ENCODE results near the gene OPCML.

Gene OPCML

DNA sequence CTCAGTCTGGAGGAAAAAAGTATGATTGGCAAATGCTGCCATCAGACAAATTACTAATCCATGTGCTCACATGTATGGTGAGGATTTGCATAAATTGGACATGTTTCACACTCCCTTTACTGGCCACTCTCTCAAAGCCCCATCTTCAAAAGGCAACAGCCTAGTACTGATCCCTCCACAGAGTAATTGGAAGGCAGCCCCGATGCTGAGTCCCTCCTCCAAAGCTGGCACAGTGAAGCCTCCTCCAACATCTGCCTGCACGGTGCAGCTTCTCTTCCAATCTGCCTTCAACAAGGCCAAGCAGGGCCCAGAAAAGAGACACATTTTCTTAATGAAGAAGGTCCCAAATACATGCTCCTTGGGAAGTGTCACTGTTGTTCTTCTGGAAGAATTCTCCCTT is 350.6 kb downstream of the OPCML start:
- Histone ChIP-seq H3K27me3 (ENCODE audit: control insufficient read depth, low read length) (no peaks in the 10 kb centered on the region), H3K4me3 (ENCODE audit: low read length) (no peak overlapping the region), H3K9me3 (ENCODE audit: control insufficient read depth, insufficient read depth, low read length) (no peaks in the 10 kb centered on the region), H4K20me1 (ENCODE audit: control insufficient read depth, insufficient read depth, low read depth, low read length) (no peaks in the 10 kb centered on the region), H3K79me2 (ENCODE audit: control insufficient read depth, low read length) (no peaks in the 10 kb centered on the region), H3K4me2 (ENCODE audit: low read length) (no peak overlapping the region), H3K27ac (ENCODE audit: low read depth, low read length) (no peak overlapping the region), H3K9me2 (replicated peaks; ENCODE audit: control insufficient read depth, low read length) (no peaks in the 10 kb centered on the region), H3F3A (ENCODE audit: control insufficient read depth, insufficient read depth) (no peaks in the 10 kb centered on the region), H3K4me1 (ENCODE audit: control insufficient read depth, low read length) (no peaks in the 10 kb centered on the region), H3K36me3 (ENCODE audit: control insufficient read depth, low read length) (no peaks in the 10 kb centered on the region)
- TF ChIP-seq, protein P1, sequence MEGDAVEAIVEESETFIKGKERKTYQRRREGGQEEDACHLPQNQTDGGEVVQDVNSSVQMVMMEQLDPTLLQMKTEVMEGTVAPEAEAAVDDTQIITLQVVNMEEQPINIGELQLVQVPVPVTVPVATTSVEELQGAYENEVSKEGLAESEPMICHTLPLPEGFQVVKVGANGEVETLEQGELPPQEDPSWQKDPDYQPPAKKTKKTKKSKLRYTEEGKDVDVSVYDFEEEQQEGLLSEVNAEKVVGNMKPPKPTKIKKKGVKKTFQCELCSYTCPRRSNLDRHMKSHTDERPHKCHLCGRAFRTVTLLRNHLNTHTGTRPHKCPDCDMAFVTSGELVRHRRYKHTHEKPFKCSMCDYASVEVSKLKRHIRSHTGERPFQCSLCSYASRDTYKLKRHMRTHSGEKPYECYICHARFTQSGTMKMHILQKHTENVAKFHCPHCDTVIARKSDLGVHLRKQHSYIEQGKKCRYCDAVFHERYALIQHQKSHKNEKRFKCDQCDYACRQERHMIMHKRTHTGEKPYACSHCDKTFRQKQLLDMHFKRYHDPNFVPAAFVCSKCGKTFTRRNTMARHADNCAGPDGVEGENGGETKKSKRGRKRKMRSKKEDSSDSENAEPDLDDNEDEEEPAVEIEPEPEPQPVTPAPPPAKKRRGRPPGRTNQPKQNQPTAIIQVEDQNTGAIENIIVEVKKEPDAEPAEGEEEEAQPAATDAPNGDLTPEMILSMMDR (IDR thresholded peaks at IDR 0.05; ENCODE audit: low read depth, low read length, poor library complexity, severe bottlenecking): no peak
- no peak for TF ChIP-seq EZH2phosphoT487 (IDR thresholded peaks at IDR 0.05; ENCODE audit: borderline replicate concordance, low read length)

DNA sequence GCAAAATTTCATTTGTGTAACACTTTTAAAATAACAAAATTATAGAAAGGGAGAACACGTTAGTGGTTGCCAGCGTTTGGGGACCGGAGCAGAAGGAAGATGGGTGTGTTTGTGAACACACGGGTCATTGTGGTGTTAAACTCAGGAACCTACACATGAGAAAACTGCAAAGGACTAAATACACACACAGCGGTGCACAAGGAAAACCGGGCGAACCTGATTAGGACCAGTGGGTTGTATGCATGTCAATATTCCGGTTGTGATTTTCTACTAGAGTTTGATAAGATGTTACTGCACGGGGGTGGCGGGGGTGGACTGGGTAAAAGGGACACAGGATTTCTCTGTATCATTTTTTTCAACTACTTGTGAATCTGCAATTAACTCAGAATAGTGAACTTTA is 351.2 kb downstream of the OPCML start:
- Histone ChIP-seq H3K4me2 (ENCODE audit: low read length) (no peak overlapping the region), H3K4me3 (ENCODE audit: low read length) (no peak overlapping the region), H4K20me1 (ENCODE audit: control insufficient read depth, insufficient read depth, low read depth, low read length) (no peaks in the 10 kb centered on the region), H3K4me1 (ENCODE audit: control insufficient read depth, low read length) (no peaks in the 10 kb centered on the region), H3K27me3 (ENCODE audit: control insufficient read depth, low read length) (no peaks in the 10 kb centered on the region), H3K9me2 (replicated peaks; ENCODE audit: control insufficient read depth, low read length) (no peaks in the 10 kb centered on the region), H3K27ac (ENCODE audit: low read depth, low read length) (no peak overlapping the region), H3K36me3 (ENCODE audit: control insufficient read depth, low read length) (no peaks in the 10 kb centered on the region), H3F3A (ENCODE audit: control insufficient read depth, insufficient read depth) (no peaks in the 10 kb centered on the region), H3K9me3 (ENCODE audit: control insufficient read depth, insufficient read depth, low read length) (no peaks in the 10 kb centered on the region), H3K79me2 (ENCODE audit: control insufficient read depth, low read length) (no peaks in the 10 kb centered on the region)
- TF ChIP-seq, protein P1 (IDR thresholded peaks at IDR 0.05; ENCODE audit: low read depth, low read length, poor library complexity, severe bottlenecking): no peak
- no peak for TF ChIP-seq EZH2phosphoT487 (IDR thresholded peaks at IDR 0.05; ENCODE audit: borderline replicate concordance, low read length)

DNA sequence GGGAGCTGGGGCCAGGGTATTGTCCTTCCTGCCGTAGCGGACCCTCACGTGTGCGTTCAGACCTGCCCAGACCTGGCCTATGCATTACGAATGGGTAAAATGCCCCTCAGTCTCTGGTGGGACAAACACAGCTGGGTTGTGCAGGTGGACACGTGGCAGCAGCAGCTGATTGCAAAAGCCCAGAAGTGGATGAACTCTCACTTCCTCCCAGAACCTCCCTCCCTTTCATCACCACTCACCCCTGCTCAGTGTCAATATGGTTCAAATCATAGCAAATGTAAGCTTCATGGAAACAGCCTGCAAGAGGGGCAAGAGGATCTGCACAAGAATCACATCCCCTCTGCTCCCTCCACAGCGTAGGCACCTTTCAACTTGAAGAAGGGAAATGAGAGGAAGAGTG is 352.1 kb downstream of the OPCML start:
- no peak for TF ChIP-seq EZH2phosphoT487 (IDR thresholded peaks at IDR 0.05; ENCODE audit: borderline replicate concordance, low read length)
- TF ChIP-seq, protein P1 (IDR thresholded peaks at IDR 0.05; ENCODE audit: low read depth, low read length, poor library complexity, severe bottlenecking): no peak
- no peaks in the 10 kb centered on the region for H3K9me3 ChIP-seq (ENCODE audit: control insufficient read depth, insufficient read depth, low read length)
- no peak overlapping the region for H3K4me2 ChIP-seq (ENCODE audit: low read length)

DNA sequence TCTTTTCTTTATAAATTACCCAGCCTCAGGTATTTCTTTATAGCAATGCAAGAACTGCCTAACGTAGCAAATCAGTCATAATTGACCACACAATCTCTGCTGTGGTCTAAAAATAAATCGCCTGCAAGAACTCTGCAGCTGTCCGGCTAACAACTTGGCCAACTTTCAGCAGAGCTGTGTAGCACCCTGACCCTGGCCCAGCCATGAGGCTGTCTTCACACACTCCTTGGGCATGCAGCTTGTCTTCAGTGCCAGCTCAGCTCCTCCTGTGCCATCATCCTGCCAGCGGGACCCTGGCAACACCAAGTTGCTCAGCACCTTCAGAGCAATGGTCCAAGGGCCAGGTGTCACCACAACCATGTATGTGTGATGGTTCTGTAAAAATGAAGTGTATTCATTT is 355.6 kb downstream of the OPCML start:
- H3F3A ChIP-seq (ENCODE audit: control insufficient read depth, insufficient read depth): no peaks in the 10 kb centered on the region
- no peak for TF ChIP-seq EZH2phosphoT487 (IDR thresholded peaks at IDR 0.05; ENCODE audit: borderline replicate concordance, low read length)
- TF ChIP-seq, protein P1 (IDR thresholded peaks at IDR 0.05; ENCODE audit: low read depth, low read length, poor library complexity, severe bottlenecking): no peak
- no peaks in the 10 kb centered on the region for H3K36me3 ChIP-seq (ENCODE audit: control insufficient read depth, low read length)
- H3K9me3 ChIP-seq (ENCODE audit: control insufficient read depth, insufficient read depth, low read length): no peaks in the 10 kb centered on the region
- H3K79me2 ChIP-seq (ENCODE audit: control insufficient read depth, low read length): no peaks in the 10 kb centered on the region
- H3K4me1 ChIP-seq (ENCODE audit: control insufficient read depth, low read length): no peaks in the 10 kb centered on the region
- no peaks in the 10 kb centered on the region for H3K27me3 ChIP-seq (ENCODE audit: control insufficient read depth, low read length)
- no peaks in the 10 kb centered on the region for H3K9me2 ChIP-seq (replicated peaks; ENCODE audit: control insufficient read depth, low read length)
- H4K20me1 ChIP-seq (ENCODE audit: control insufficient read depth, insufficient read depth, low read depth, low read length): no peaks in the 10 kb centered on the region
- H3K4me2 ChIP-seq (ENCODE audit: low read length): no peak overlapping the region
- H3K4me3 ChIP-seq (ENCODE audit: low read length): no peak overlapping the region
- no peak overlapping the region for H3K27ac ChIP-seq (ENCODE audit: low read depth, low read length)

More for the DNA sequence above, 352.1 kb downstream of the OPCML start:
- Histone ChIP-seq H3K4me1 (ENCODE audit: control insufficient read depth, low read length) (no peaks in the 10 kb centered on the region), H3K79me2 (ENCODE audit: control insufficient read depth, low read length) (no peaks in the 10 kb centered on the region), H3K27me3 (ENCODE audit: control insufficient read depth, low read length) (no peaks in the 10 kb centered on the region), H3F3A (ENCODE audit: control insufficient read depth, insufficient read depth) (no peaks in the 10 kb centered on the region), H3K4me3 (ENCODE audit: low read length) (no peak overlapping the region), H3K9me2 (replicated peaks; ENCODE audit: control insufficient read depth, low read length) (no peaks in the 10 kb centered on the region), H4K20me1 (ENCODE audit: control insufficient read depth, insufficient read depth, low read depth, low read length) (no peaks in the 10 kb centered on the region), H3K27ac (ENCODE audit: low read depth, low read length) (no peak overlapping the region), H3K36me3 (ENCODE audit: control insufficient read depth, low read length) (no peaks in the 10 kb centered on the region)

All from DOHH2 (cell line).